H1 (cell line): ENCODE data around the gene KRT83. TPM values are rescaled to one million over a fixed set of nuclear protein-coding genes. Genes with fewer than 3 reads are reported as not detected.

Source experiments
- CTCF ChIA-PET: fragments of 300-600 bp; sonication (Branson Sonifier 250); formaldehyde crosslinking; loops from one replicate; lab custom pipeline; 2021; ENCODE audit not compliant: partially characterized antibody; lab: Charles Lee
- POLR2A ChIA-PET: fragments of 300-600 bp; sonication (Branson Sonifier 250); formaldehyde crosslinking; loops from one replicate; lab custom pipeline; 2021; ENCODE audit warnings: inconsistent platforms; ENCODE audit not compliant: partially characterized antibody; lab: Charles Lee
- DNase-seq, 2 experiments: peaks; one replicate each; pipeline versions ENCODE4 v3.0.0 to v3.0.0-alpha.2; 2010 to 2022; ENCODE audit warnings: low spot score in 2 of 2, low read depth in 1 of 2, mixed read lengths in 1 of 2
- FAIRE-seq: peaks from 2 replicates; lab custom pipeline; 2011; peaks lifted over from hg19 to GRCh38; lab: Jason Lieb, UNC
- H2AFZ ChIP-seq: 2 replicates; pipeline ENCODE4 v1.8.1; 2012; ENCODE audit warnings: low read length, inconsistent platforms
- H2AK5ac ChIP-seq: 2 replicates; pipeline ENCODE4 v1.6.1; 2013; ENCODE audit warnings: low read depth, low read length
- H2BK120ac ChIP-seq: replicated peaks from 2 replicates; pipeline ENCODE3; 2013; ENCODE audit warnings: low read depth, low read length, inconsistent platforms
- H2BK12ac ChIP-seq: 2 replicates; pipeline ENCODE4 v1.6.1; 2013; ENCODE audit warnings: low read depth, low read length
- H2BK15ac ChIP-seq: 2 replicates; pipeline ENCODE4 v1.6.1; 2013; ENCODE audit warnings: low read length
- H2BK20ac ChIP-seq: 2 replicates; pipeline ENCODE4 v1.6.1; 2013; ENCODE audit warnings: low read length
- H2BK5ac ChIP-seq: 2 replicates; pipeline ENCODE4 v1.6.1; 2013; ENCODE audit warnings: low read depth, low read length
- H3K14ac ChIP-seq: 2 replicates; pipeline ENCODE4 v1.6.1; 2013; ENCODE audit warnings: inconsistent platforms; ENCODE audit not compliant: insufficient read length
- H3K18ac ChIP-seq: 2 replicates; pipeline ENCODE4 v1.6.1; 2013; ENCODE audit warnings: low read length; ENCODE audit errors: extremely low read depth
- H3K23ac ChIP-seq: 2 replicates; pipeline ENCODE4 v1.6.1; 2013; ENCODE audit warnings: inconsistent platforms; ENCODE audit not compliant: insufficient read length
- H3K23me2 ChIP-seq: 2 replicates; pipeline ENCODE4 v1.6.1; 2013; ENCODE audit warnings: low read depth, low read length
- H3K27ac ChIP-seq: 2 replicates; pipeline ENCODE4 v1.6.1; 2011; ENCODE audit warnings: low read depth, low read length, inconsistent platforms
- H3K27me3 ChIP-seq, 4 experiments: replicated peaks in 1 of 4; 1 replicate in 1 of 4; 2 replicates in 3 of 4; pipeline versions ENCODE4 v1.6.1 to v1.8.1; 2011 to 2013; ENCODE audit warnings: low read length in 3 of 4, mild to moderate bottlenecking in 3 of 4, inconsistent platforms in 2 of 4, mixed read lengths in 2 of 4, moderate library complexity in 1 of 4; ENCODE audit not compliant: control insufficient read depth in 3 of 4, insufficient read depth in 3 of 4; ENCODE audit errors: extremely low read depth in 1 of 4
- H3K36me3 ChIP-seq, 4 experiments: 2 replicates each; pipeline versions ENCODE4 v1.6.1 to v1.8.1; 2011 to 2013; ENCODE audit warnings: mild to moderate bottlenecking in 4 of 4, low read length in 3 of 4, moderate library complexity in 2 of 4, control low read depth in 1 of 4, inconsistent platforms in 1 of 4; ENCODE audit not compliant: insufficient read depth in 4 of 4, control insufficient read depth in 2 of 4
- H3K4ac ChIP-seq: replicated peaks from 2 replicates; pipeline ENCODE3; 2013; ENCODE audit warnings: low read length, low read depth, mixed read lengths, inconsistent platforms; ENCODE audit not compliant: insufficient read length
- H3K4me1 ChIP-seq, 4 experiments: replicated peaks in 1 of 4; 1 replicate in 1 of 4; 2 replicates in 3 of 4; pipeline versions ENCODE4 v1.6.1 to v1.8.1; 2011 to 2013; ENCODE audit warnings: low read length in 3 of 4, inconsistent platforms in 2 of 4, mixed read lengths in 1 of 4; ENCODE audit not compliant: insufficient read depth in 4 of 4, control insufficient read depth in 3 of 4
- H3K4me2 ChIP-seq, 2 experiments: 2 replicates each; pipeline versions ENCODE4 v1.6.1 to v1.8.1; 2011 to 2013; ENCODE audit warnings: low read depth in 2 of 2, low read length in 2 of 2, control low read depth in 1 of 2, inconsistent platforms in 1 of 2, mild to moderate bottlenecking in 1 of 2; ENCODE audit not compliant: insufficient read depth in 1 of 2
- H3K4me3 ChIP-seq, 4 experiments: fragments of 200-600, 300-600 bp in 1 of 4; sonication (generic), shearing (Covaris generic), sonication (Bioruptor Twin) in 1 of 4; 2 replicates each; pipeline versions ENCODE4 v1.5.1 to v1.8.1; 2011 to 2016; ENCODE audit warnings: low read length in 4 of 4, low read depth in 3 of 4, control low read depth in 2 of 4, inconsistent platforms in 2 of 4, mild to moderate bottlenecking in 2 of 4, mixed read lengths in 1 of 4, moderate library complexity in 1 of 4; ENCODE audit not compliant: insufficient read depth in 2 of 4; ENCODE audit errors: extremely low read depth in 1 of 4
- H3K56ac ChIP-seq: replicated peaks from 2 replicates; pipeline ENCODE3; 2013; ENCODE audit warnings: low read depth, mild to moderate bottlenecking, mixed read lengths, low read length, inconsistent platforms; ENCODE audit not compliant: insufficient read length
- H3K79me1 ChIP-seq: 2 replicates; pipeline ENCODE4 v1.6.1; 2013; ENCODE audit warnings: low read depth, low read length, control low read depth
- H3K79me2 ChIP-seq, 2 experiments: 2 replicates each; pipeline versions ENCODE4 v1.6.1 to v1.8.1; 2012 to 2013; ENCODE audit warnings: low read length in 2 of 2, mild to moderate bottlenecking in 2 of 2, inconsistent platforms in 1 of 2; ENCODE audit not compliant: insufficient read depth in 2 of 2, control insufficient read depth in 1 of 2
- H3K9ac ChIP-seq, 4 experiments: replicated peaks in 1 of 4; 1 replicate in 1 of 4; 2 replicates in 3 of 4; pipeline versions ENCODE4 v1.6.1 to v1.8.1; 2011 to 2013; ENCODE audit warnings: low read depth in 3 of 4, low read length in 3 of 4, control low read depth in 2 of 4, mild to moderate bottlenecking in 2 of 4, moderate library complexity in 2 of 4, inconsistent platforms in 1 of 4; ENCODE audit errors: extremely low read depth in 1 of 4
- H3K9me3 ChIP-seq, 2 experiments: 2 replicates each; pipeline versions ENCODE4 v1.6.1 to v1.8.1; 2012 to 2013; ENCODE audit warnings: mild to moderate bottlenecking in 2 of 2, moderate library complexity in 2 of 2, control low read depth in 1 of 2, inconsistent platforms in 1 of 2, low read depth in 1 of 2, low read length in 1 of 2, mixed read lengths in 1 of 2; ENCODE audit not compliant: insufficient read depth in 2 of 2
- H4K20me1 ChIP-seq, 2 experiments: replicated peaks in 1 of 2; 2 replicates each; pipeline versions ENCODE3 to v1.8.1; 2011 to 2013; ENCODE audit warnings: inconsistent platforms in 2 of 2, low read length in 2 of 2, mild to moderate bottlenecking in 1 of 2; ENCODE audit not compliant: insufficient read depth in 2 of 2, control insufficient read depth in 1 of 2
- H4K5ac ChIP-seq: 2 replicates; pipeline ENCODE4 v1.6.1; 2013; ENCODE audit warnings: low read length, low read depth, mixed read lengths, inconsistent platforms; ENCODE audit not compliant: insufficient read length
- H4K8ac ChIP-seq: 2 replicates; pipeline ENCODE4 v1.8.0; 2013; ENCODE audit warnings: mild to moderate bottlenecking, moderate library complexity, low read length, inconsistent platforms; ENCODE audit not compliant: insufficient read depth; ENCODE audit errors: extremely low read depth
- H4K91ac ChIP-seq: replicated peaks from 2 replicates; pipeline ENCODE3; 2013; ENCODE audit warnings: low read length, mixed read lengths, inconsistent platforms; ENCODE audit not compliant: insufficient read length
- SRF ChIP-seq: IDR thresholded peaks from 2 replicates; pipeline ENCODE4 v1.6.1; 2011; ENCODE audit warnings: mild to moderate bottlenecking, low read depth, low read length, moderate library complexity
- WGBS, 2 experiments: shearing (Covaris generic) in 1 of 2; methylation state at CpG; one replicate each; pipeline versions ENCODE4 v1.1.6 to v1.1.7; 2013 to 2015; ENCODE audit warnings: low lambda C conversion rate in 2 of 2, mixed read lengths in 2 of 2, inconsistent platforms in 1 of 2, low coverage in 1 of 2, missing lambda C conversion rate in 1 of 2; ENCODE audit not compliant: insufficient replicate concordance in 2 of 2, insufficient coverage in 1 of 2, insufficient read length in 1 of 2; ENCODE audit errors: extremely low coverage in 1 of 2, missing lambda C conversion rate in 1 of 2; 5-methylcytosine and 5-hydroxymethylcytosine counted together
- polyA plus RNA-seq, 7 experiments: library from polyadenylated mRNA; depleted of rRNA in 3 of 7; stranded (reverse) in 5 of 7; unstranded in 2 of 7; fragments of >200 nt in 5 of 7; fragments of 200-250 nt in 2 of 7; gene quantifications; 1 replicate in 5 of 7; 2 replicates in 1 of 7; 4 replicates in 1 of 7; pipeline versions ENCODE4 v1.2.1 to v1.2.3, GENCODE V29; 2011 to 2013; ENCODE audit warnings: missing spikeins in 2 of 7, mixed read lengths in 2 of 7
- total RNA-seq: library from RNA; stranded (reverse); fragmentation: NEBNext Ultra II Directional; extraction: Animal tissue kit (Norgen Biotek cat#: 25700); gene quantifications from 2 replicates; pipeline ENCODE4 v1.2.1, GENCODE V29; 2021

The KRT83 gene
- total and polyA plus RNA-seq, 2 of the 8 experiments (the other 6 are each of a cell fraction or from before 2014, with no cell fraction given), result not detected

GRCh38 chr12:52322069-52322468, 871 bp upstream of the KRT83 start:
- Histone ChIP-seq H3K4me1 (no peaks in the 10 kb centered on the region), H3K27ac (no peak overlapping the region), H4K5ac (no peak overlapping the region), H4K91ac (no peak overlapping the region), H3K4ac (no peak overlapping the region), H2BK20ac (no peak overlapping the region), H3K4me3 (no peak overlapping the region), H3K9me3 (no peaks in the 10 kb centered on the region), H3K36me3 (no peaks in the 10 kb centered on the region), H3K9ac (no peak overlapping the region), H3K14ac (no peak overlapping the region), H3K79me1 (no peaks in the 10 kb centered on the region), H3K27me3 (no peaks in the 10 kb centered on the region), H2BK15ac (no peak overlapping the region), H3K23ac (no peak overlapping the region), H3K4me2 (no peak overlapping the region), H4K8ac (no peak overlapping the region), H3K23me2 (no peaks in the 10 kb centered on the region), H2AFZ (no peak overlapping the region), H2BK120ac (no peak overlapping the region), H2BK5ac (no peak overlapping the region), H2AK5ac (no peak overlapping the region), H3K79me2 (no peaks in the 10 kb centered on the region), H3K56ac (no peak overlapping the region), H2BK12ac (no peak overlapping the region), H3K18ac (no peak overlapping the region), H4K20me1 (no peaks in the 10 kb centered on the region)
- CTCF ChIA-PET, result interaction anchor here (0.9 to 19.8 kb wide), 12 partner anchors 7 to 339 kb away, joined by 3 to 353 read pairs (median 4); partner anchors contain the start of gene KRT7
- FAIRE-seq (no peak), DNase-seq (no peak)
- no peak for TF ChIP-seq SRF
- WGBS, 2 experiments, result 80% methylated on average over 1 of the region's 1 CpG; no CpG with 5 or more reads in 1 of the 2 experiments
- POLR2A ChIA-PET, result interaction anchor here (1.3 kb wide), 1 partner anchor 13 kb away, joined by 3 read pairs; no protein-coding TSS in a partner anchor
